HG03457 (cell line): ENCODE results near the gene EVC.
"Not testable (repeated sequence)": the region's sequence is repeated elsewhere in the genome, so short reads cannot be mapped to it uniquely, and the experiment has no call there.

Source experiments
- ATAC-seq: cut with Tn5 transposase; IDR thresholded peaks from one replicate; pipeline ENCODE4 v1.9.1; 2021; ENCODE audit warnings: moderate number of reproducible peaks; ENCODE audit not compliant: unreplicated experiment

EVC gene

DNA sequence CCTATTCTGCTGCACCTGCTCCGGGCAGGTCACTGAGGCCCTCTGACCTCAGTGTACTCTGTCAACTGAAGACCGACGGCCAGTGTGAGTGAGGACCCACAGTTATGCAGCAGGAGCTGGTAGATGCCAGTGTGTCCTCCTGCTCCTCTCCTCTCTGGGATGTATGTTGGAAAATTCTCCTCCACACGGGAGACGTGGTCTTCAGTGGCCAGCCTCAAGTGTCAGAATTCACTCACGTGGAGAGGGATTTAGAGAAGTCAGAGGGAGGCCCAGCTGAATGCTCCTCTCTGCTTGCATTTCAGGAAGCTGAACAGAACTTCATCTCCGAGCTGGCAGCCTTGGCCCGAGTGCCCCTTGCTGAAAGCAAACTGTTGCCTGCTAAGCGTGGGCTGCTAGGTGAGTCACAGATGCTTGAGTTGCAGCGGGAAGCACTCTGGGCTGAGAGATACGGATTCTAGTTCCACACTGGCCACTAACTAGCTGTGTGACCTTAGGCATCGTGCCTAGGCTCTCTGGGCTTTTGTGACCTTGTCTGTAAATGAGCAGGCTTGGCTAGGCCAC lies 98.3 kb downstream of the EVC start:
- ATAC-seq = no peak

DNA sequence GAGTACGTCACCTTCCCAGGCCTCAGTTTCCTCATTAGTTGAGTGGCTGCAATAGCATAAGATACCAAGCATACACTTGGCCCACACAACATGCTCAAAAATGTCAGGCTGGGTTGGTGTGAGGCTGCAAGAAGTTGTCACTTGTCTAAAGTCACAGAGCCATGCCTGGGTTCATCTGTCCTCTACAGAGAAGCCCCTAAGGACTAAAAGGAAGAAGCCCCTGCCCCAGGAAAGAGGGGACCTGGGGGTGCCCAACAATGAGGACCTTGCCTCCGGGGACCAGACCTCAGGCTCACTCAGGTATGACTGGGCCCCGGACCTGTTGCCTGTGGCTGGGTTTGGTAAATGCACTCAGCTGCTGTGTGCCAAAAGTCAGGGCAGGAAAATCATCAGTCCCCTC lies 99.2 kb downstream of the EVC start:
- no peak for ATAC-seq

DNA sequence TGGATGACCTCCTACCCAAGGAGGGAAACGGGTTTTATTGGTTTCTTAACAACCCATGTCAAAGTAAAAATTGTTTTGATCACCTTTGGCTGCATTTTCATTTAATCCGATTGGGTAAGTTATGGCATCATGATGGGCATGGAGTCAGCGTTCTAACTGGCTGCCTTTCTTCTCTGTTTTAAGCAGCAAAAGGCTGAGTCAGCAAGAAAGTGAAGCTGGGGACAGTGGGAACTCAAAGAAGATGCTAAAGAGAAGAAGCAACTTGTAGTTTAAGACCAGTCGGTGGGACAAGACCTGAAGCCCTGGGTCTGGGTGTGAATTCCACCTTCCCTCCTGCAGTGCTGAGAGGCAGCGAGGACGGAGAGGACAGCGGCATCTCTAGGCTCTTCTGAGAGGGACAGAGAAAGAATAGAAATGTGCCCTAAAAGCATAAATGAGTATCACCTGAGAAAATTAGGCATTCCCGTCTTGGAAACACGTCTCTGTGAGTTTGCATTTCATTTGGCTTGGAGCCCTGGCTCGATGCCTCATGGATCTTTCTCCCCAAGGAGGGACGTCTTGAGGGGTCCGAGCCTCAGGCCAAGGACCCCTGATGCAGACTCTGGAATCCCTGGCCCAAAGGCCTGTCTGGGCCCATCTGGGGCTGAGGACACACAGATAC lies 99.9 kb downstream of the EVC start:
- no peak for ATAC-seq

DNA sequence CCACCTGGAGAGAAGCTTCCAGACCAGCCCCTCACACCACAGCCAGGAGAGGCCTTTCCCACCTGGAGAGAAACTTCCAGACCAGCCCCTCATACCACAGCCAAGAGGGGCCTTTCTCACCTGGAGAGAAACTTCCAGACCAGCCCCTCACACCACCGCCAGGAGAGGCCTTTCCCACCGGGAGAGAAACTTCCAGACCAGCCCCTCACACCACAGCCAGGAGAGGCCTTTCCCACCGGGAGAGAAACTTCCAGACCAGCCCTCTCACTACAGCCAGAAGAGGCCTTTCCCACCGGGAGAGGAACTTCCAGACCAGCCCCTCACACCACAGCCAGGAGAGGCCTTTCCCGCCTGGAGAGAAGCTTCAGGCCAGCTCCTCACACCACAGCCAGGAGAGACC lies 101.1 kb downstream of the EVC start:
- ATAC-seq = not testable (repeated sequence)

DNA sequence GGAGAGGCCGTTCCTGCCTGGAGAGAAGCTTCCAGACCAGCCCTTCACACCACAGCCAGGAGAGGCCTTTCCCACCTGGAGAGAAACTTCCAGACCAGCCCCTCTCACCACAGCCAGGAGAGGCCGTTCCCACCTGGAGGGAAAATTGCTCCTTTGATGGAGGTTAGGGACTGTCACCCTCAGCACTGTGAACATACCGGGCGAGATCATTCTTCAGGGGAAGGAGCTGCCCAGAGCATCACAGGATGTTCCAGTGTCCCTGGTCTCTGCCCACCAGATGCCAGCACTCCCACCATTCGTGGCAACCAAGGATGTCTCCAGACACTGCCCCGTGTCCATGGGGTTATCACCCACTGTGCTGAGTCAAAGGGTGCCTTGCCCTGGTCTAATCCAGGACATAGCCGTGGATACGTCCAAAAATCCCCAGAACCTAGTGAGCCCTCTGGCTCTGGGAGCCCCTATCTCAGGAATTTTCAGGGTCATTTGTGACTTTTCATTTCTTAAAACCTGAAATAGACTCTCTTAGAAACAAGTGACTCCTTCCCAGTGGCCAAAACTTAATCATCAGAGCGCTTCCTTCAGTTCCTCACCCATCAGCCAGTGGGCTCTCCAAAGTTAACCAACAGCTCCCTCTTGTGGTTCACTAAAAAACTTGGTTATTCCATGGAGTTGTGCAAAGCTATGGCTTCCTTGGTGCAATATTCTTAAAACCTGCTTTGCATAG lies 101.7 kb downstream of the EVC start:
- ATAC-seq = no peak

DNA sequence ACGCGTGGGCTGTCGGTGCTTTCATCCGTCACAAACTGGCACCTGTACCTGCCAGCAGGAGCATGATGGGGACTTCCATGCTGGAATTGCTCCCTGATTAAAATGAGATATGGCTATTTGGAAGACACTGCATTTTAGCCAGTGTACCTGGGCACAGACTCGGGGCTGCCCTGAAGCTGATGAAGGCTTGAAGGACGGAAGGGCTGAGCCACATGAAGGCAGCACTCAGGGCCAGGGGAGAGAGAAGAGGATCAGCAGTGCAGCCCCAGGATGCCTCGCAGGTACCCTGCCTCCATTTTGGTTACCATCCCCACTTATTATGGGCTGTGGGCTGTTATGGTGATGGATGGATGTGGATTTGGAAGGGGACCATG lies 102.9 kb downstream of the EVC start:
- no peak for ATAC-seq

DNA sequence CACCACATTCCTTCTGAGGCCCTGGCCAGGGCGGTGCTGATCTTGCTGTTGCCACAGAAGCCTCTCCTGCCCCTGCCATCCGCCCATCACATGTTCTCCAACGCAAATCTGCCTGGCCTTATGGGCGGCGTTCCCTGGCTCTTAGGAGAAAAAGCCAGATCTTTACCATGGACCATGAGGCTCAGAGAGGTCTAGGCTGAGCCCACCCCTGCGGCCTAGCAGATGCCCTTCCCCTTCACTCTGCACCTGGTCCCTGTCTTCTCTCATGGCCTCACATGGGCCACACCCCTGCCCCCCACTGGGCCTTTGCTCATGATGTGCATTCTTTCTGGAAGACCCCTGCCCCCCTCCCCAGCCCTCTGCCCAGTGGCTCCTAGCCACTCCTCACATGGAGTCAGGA lies 103.4 kb downstream of the EVC start:
- ATAC-seq = no peak

DNA sequence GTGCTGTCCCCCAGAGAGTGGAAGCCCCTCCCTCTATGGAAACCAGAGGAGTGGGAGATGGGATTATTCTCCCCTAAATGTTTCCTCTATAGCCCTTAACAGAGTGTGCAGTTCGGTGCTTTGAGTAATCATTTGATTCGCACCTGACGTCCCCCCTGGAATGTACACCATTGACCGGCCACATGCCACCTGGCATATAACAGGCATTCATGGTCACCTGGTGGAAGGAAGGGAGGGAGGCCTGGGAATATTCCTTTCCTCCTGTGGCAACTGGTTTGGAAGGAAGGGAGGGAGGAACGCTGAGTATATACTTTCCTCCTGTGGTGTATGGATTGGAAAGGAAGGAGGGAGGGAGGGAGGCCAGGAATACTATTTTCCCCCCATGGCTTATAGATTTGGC lies 104.6 kb downstream of the EVC start:
- no peak for ATAC-seq

DNA sequence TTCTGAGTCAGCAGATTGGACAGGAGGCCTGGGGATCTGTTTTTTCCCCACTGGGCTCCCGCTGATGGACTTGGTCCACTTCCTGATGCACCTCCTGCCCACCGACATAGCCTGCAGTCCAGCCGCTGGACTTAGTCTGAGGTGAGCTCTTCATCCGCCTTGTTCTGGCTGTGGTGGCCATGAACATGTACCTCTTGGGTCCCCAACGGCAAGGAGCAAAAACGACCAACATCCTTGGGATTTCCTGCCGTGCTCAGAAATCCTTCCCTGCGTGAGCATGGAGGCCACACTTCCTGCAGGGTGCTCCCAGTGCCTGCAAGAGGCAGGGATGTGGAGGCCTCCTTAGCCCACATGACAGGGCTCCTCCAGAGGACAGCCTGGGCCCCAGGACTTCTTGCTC lies 105.1 kb downstream of the EVC start:
- ATAC-seq = no peak

DNA sequence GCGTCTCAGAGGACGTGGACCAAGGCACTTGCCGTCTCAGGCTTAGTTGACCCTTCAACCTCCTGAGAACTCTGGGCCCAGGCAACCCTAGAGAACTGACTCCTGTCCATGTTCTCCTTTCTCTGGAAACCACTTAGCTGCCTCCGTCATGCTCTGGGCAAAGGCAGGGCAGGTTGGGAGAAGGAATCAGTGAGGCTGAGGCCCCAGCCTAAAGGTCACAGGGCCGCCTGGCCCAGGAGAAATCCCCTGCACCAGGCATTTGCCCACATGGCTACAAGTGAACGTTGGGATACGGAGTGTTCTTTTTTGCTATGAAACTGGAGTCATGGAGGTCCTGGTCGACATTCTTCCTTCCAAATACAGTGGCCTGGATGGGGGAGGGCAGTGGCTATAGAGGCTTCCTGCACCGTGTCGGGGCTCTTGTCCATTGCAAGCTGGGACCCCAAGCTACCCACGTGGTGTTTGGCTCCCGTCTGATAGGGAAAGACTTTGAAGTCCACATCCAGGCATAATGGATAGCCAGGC lies 105.9 kb downstream of the EVC start:
- no peak for ATAC-seq

DNA sequence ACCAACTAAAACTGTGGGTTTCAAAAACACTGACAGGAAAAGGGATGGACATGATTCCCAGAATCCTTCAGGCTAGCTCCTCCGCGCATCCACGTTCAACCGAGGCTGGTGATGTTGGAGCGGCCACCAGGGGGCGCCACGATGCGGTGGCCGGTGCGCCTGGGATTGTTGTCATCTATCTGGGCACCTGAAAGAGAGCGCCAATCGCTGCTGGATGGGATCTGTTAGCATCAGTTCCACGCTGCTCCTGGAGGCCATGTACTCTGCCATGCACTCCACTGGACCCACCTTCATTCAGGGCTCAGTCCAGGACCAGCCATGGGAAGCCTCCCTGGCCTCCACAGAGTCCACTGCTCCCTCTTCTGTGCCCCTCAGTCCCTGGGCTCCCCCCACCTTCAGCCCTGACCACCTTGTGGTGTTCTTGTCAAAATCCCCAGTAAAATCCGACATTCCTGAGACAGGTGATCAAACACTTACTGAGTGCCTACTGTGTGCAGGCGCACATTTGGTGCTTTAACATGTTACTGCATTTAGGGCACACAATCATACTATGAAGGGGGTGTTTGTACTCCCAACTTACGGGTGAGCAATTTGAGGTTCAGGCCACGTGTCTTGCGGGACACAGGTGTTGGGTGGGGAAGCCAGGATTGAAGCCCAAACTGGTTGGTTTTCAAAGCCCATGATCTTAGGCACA lies 110.8 kb downstream of the EVC start:
- ATAC-seq = no peak

DNA sequence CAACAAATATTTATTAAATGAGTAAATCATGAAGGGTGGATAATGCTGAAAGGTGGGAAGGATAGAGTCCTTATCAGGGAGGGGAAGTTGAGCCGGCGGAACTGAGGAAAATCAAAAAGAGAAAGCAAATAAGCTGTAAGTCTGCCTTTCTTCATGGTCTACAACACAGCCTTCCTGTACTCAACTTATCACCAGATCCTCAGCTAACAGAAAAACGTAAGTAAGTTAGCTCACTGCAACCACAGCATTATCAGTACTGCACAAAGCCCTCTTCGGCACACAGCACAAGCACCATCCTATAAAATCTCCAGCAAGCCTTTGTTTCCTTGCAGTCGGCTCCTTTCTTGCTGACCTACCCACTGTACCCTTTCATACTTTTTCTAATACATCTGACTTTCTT lies 111.6 kb downstream of the EVC start:
- no peak for ATAC-seq

DNA sequence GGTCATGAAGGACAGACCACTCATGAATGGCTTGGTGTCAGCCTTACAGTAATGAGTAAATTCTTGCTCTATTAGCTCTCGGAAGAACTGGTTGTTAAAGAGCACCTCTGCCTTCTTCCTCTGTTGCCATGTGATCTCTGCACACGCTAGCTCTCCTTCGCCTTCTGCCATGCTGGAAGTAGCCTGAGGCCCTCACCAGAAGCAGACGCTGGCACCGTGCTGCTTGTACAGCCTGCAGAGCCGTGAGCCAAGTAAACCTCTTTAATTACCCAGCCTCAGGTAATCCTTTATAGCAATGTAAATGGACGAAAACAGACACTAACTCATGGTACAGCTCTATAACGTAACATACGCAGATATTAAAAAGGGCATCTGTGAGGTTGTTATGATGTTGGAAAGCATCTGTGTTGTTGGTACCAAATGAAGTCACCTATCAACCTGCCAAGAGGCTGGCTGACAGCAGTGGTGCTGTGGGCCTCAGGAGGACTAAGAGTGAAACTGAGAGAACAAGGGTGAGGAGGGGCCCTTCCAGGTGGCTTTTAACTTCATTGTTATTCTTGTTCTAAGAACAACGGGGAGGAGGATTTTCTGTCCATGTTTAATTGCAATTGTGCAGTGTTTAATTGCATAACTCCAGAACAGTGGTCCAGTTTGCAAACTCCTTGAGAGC lies 112.7 kb downstream of the EVC start:
- no peak for ATAC-seq

DNA sequence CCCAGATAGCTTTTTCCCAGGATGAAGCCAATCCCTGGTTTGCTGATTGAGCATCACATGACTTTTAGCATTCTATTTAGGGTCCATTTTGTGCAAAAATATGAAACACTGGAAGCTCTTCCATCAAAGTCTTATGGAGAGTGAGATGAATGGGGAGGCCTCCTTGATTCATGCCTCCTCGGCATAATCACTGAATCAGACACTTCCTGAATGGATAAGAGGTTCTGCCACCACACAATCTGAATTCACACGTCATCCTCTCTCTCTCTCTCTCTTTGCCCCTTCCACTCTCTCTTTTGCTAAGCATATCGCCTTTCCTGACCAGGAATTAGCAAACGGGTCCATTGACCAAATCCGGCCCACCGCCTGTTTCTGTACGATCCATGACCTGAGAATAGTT lies 113.2 kb downstream of the EVC start:
- ATAC-seq = no peak

DNA sequence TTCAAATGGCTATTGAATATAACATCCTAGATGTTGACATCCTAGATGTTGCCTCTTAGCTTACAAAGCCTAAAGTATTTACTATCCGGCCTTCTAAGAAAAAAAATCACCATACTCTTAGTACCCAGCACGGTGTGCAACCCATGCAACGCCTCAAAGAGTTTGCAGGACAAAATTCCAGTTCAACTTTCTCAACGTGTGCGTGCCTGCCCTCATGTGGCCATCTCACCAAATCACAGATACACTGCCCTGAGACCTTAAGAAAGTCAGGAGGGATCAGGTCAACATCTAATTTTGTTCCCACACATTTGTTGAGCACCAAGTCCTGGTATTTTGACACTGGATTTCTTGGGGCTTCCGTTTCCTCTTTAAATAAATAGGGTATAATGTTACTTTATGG lies 113.6 kb downstream of the EVC start:
- ATAC-seq = no peak

DNA sequence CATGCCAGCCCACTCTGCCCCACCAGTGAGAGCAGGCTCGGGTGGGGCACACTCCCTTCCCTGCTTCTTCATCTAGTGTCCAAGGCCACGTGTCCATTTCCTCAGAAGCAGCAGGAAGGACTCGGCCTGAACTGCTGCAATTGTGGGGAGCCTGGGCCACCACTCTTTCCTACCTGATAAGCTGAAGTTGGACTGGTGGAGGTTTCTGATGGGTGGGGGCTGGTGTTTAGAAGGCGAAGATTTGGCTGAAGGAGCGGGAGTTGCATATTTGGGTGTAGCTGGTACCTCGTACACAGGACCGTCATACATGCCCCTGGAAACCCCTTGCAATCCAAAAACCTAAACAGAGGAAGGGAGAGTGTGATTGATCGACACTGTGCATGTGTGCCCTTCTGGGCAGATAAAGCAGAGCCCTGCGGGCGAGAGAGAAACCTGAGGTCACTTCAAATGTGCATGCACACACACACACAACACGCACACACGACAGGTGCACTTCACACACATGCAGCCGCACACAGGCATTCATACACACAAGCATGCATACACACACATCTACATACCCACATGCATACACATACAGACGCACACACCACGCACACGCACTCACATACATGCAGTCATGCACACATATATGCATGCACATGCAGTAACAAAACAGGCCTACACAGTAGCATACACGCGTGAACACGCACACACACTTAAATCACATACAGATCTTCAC lies 114.5 kb downstream of the EVC start:
- no peak for ATAC-seq

DNA sequence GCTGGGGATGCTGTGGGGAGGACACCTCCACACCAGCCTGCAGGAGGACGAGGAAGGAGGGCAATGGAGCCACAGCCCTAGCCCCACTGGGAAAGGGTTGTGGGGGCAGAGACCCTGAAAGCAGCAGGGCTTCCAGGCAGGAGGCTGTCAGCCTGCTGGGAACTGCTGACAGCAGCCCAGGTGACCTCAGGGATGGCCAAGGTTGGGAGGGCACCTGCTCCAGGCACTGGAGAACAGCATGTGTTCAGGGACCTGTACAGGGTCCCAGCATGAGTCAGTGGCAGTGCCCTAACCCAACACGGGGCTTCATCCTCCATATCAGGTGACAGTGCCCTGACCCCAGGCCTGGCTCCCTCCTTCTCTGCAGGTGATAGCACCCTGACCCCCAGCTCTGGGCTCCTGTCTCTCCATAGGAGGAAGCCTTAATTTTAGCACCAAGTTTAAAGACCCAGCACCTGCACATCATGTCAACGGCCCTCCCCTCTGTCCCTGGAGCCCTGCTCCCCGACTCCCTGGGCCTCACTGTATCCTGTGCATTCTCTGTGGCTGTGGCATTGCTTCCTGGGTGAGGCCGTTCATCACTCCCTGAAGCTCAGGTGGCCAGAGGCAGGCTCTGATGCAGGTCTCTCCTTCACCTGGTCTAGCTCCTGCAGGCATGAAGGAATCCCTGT lies 115.6 kb downstream of the EVC start:
- ATAC-seq = no peak

DNA sequence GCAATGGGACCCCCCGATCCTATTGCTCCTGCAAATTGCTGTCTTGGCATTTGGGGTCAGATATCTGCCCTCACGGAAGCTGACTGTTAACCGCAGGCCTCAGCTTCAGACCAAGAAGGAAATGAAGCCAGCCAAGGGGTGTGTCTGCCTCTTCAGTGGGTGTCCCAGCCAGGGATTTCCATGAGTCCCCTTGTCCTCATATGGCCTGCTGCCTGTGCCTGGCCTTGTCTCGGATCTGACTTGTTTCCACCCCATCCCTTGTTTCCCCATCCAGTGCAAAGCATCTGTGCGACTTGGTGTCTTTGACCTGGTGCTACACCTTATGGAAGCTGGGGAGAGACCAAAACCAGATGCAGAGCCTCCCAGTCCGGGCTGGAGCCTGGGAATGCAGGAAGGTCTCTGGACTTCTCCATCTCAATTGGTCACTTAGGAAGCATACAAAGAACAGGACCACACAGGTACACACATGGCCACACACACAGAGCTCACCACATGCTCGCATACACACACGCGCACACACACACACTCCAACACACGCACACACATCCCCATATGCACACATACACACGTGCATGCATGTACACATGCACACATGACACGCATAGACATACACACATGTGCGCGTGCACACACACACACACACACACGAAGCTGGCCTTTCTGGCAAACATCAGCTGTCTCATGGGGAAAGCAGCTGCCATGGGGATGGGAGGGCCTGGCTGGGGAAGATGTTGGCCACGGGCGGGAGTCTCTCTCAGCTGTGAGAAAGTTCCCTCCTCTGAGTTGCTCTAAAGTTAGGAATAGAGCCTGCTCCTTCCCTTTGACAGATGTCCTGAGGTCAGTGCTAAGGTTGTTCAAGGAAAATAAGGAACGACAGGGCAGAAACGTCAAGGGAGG lies 116.4 kb downstream of the EVC start:
- ATAC-seq = no peak

DNA sequence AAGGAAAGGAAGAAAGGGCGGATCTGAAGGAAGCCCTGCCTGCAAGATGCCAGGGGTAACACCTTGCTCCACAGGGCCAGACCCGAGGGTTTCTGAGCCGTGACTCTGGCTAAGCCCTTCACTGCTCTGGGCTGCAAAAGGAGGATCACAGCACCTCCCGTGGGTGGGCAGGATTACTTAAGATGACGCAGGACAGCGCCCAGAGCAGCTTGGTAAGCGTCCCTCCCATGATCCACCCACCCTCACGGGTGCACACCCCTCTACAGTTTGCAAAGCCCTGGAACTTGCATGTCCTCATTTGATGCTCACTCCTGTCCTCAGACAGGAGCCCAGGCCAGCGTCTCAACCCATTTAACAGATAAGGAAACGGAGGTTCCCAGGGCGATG lies 117.0 kb downstream of the EVC start:
- ATAC-seq = no peak
